HepG2 (cell line): Measurements from ENCODE around the gene GFY. TPM values are rescaled to one million over a fixed set of nuclear protein-coding genes. Genes with fewer than 3 reads are reported as not detected.
A peak's percentile ranks its signal among the peaks of the same experiment; 100 is the strongest.

ENCODE experiments used
- ADNP ChIP-seq: sonication (generic); formaldehyde crosslinking; IDR thresholded peaks from 2 replicates; pipeline ENCODE4 v1.4.0; 2020; ENCODE audit warnings: missing genetic modification reagents
- CCAR2 ChIP-seq: fragments of 200-400 bp; formaldehyde crosslinking; optimal IDR thresholded peaks from 2 replicates; pipeline ENCODE3; 2018; ENCODE audit warnings: low read depth, mild to moderate bottlenecking, low read length, moderate library complexity
- HOXA5 ChIP-seq: sonication (generic); formaldehyde crosslinking; IDR thresholded peaks from 2 replicates; pipeline ENCODE4 v1.4.0; 2020; ENCODE audit warnings: missing genetic modification reagents
- IKZF4 ChIP-seq: sonication (generic); formaldehyde crosslinking; IDR thresholded peaks from 2 replicates; pipeline ENCODE4 v1.5.1; 2020; ENCODE audit warnings: borderline replicate concordance, mild to moderate bottlenecking, low read depth, missing genetic modification reagents; ENCODE audit errors: not compliant biosample characterization
- JARID2 ChIP-seq: sonication (generic); formaldehyde crosslinking; IDR thresholded peaks from 2 replicates; pipeline ENCODE4 v1.8.1; 2023; ENCODE audit warnings: missing genetic modification reagents, inconsistent platforms; ENCODE audit not compliant: insufficient replicate concordance
- REPIN1 ChIP-seq: sonication (generic); formaldehyde crosslinking; IDR thresholded peaks from 2 replicates; pipeline ENCODE4 v1.8.0; 2022; ENCODE audit warnings: missing genetic modification reagents, low read depth, mild to moderate bottlenecking, borderline replicate concordance
- THYN1 ChIP-seq: sonication (generic); formaldehyde crosslinking; IDR thresholded peaks from 2 replicates; pipeline ENCODE4 v1.8.1; 2023; ENCODE audit warnings: low read depth, mild to moderate bottlenecking, moderate library complexity, missing genetic modification reagents, borderline replicate concordance
- ZNF180 ChIP-seq: sonication (generic); formaldehyde crosslinking; IDR thresholded peaks from 2 replicates; pipeline ENCODE4 v1.4.0; 2020; ENCODE audit warnings: low read depth, missing genetic modification reagents, borderline replicate concordance
- ZNF367 ChIP-seq: sonication (generic); formaldehyde crosslinking; IDR thresholded peaks from 2 replicates; pipeline ENCODE4 v1.4.0; 2020; ENCODE audit warnings: missing genetic modification reagents, borderline replicate concordance
- ZNF747 ChIP-seq: sonication (generic); formaldehyde crosslinking; IDR thresholded peaks from 2 replicates; pipeline ENCODE4 v1.8.1; 2023; ENCODE audit warnings: missing genetic modification reagents, mild to moderate bottlenecking, borderline replicate concordance
- ZNF841 ChIP-seq: sonication (generic); formaldehyde crosslinking; IDR thresholded peaks from 2 replicates; pipeline ENCODE4 v1.8.1; 2023; ENCODE audit warnings: missing genetic modification reagents, borderline replicate concordance
- ZSCAN12 ChIP-seq: sonication (generic); formaldehyde crosslinking; IDR thresholded peaks from 2 replicates; pipeline ENCODE4 v1.9.0; 2021; ENCODE audit warnings: mild to moderate bottlenecking, missing genetic modification reagents
- ZSCAN22 ChIP-seq: sonication (generic); formaldehyde crosslinking; IDR thresholded peaks from 2 replicates; pipeline ENCODE4 v1.4.0; 2020; ENCODE audit warnings: mild to moderate bottlenecking, missing genetic modification reagents
- polyA plus RNA-seq, 8 experiments: library from polyadenylated mRNA; depleted of rRNA in 3 of 8; stranded (reverse) in 7 of 8; unstranded in 1 of 8; fragments of >200 nt; fragmentation: Illumina TruSeq in 4 of 8; extraction: Trizol in 4 of 8; gene quantifications; 2 replicates each; pipeline versions ENCODE4 v1.2.1 to v1.2.3, GENCODE V29; 2011 to 2016; ENCODE audit warnings: low read depth in 4 of 8, missing spikeins in 1 of 8, mixed read lengths in 1 of 8; ENCODE audit not compliant: insufficient read depth in 1 of 8
- total RNA-seq, 5 experiments: library from RNA; depleted of rRNA; stranded (reverse); fragments of >200 nt; fragmentation: Illumina TruSeq; extraction: Trizol; gene quantifications; 2 replicates each; pipeline ENCODE4 v1.2.3, GENCODE V29; 2016; ENCODE audit warnings: low read depth in 1 of 5
- TF ChIP-seq, protein P1 (sequence below): sonication (generic); formaldehyde crosslinking; IDR thresholded peaks from 2 replicates; pipeline ENCODE4 v1.8.0; 2022; ENCODE audit warnings: mild to moderate bottlenecking, missing genetic modification reagents; ENCODE audit not compliant: insufficient replicate concordance
- TF ChIP-seq, protein P2 (sequence below): sonication (generic); formaldehyde crosslinking; IDR thresholded peaks from 2 replicates; pipeline ENCODE4 v1.4.0; 2020; ENCODE audit warnings: missing genetic modification reagents
- TF ChIP-seq, protein P3 (sequence below), 2 experiments: sonication (generic) in 1 of 2; formaldehyde crosslinking in 1 of 2; IDR thresholded peaks; 2 replicates each; pipeline versions ENCODE4 v1.4.0 to v1.6.1; 2016 to 2020; ENCODE audit warnings: borderline replicate concordance in 1 of 2, low read depth in 1 of 2, mild to moderate bottlenecking in 1 of 2, missing genetic modification reagents in 1 of 2

GFY gene
- total and polyA plus RNA-seq, 2 of the 13 experiments (the other 11 are each of a cell fraction or from before 2014, with no cell fraction given) = not detected

DNA sequence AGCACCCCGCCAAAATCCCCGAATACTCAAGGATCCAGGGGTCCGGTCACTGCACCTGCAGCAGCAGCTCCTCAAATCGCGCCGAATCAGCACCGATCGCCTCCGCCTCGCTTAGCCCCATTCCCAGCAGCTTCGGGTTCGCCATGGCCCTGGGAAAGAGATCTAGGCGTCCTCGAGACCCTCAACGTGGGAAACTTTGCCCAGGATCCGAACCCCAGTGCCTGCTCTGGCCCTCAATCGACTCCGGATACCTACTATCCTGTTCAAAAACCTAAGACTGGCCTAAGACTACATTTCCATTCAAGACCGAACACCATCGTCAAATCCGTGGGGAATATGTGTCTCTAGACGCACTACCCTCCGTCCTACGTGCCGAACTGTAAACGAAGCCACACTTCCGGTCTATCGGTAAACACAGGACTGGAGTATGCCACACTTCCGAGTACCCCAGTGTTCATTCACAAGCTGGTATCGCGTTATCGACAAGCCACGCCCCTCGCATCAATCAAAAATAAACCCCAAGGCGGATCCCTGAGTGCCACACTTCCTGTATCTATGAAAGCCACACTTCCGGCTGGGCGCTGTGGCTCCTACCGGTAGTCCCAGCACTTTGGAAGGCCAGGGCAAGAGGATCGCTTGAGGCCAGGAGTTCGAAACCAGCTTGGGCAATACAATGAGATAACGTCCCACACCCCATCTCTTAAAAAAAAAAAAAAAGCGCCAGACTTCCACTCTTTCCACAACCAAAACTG is 26.4 kb downstream of the GFY start, which contains the start of gene PIH1D1 (continued):
- no peak for TF ChIP-seq CCAR2
- no peak for TF ChIP-seq THYN1 (CRISPR knock-in tag)
- TF ChIP-seq ZSCAN12 (CRISPR knock-in tag) = no peak
- peak; percentile 47; the same call in 1 of the 2 replicates for TF ChIP-seq ZNF747
- TF ChIP-seq ZNF841 (CRISPR knock-in tag) = no peak
- TF ChIP-seq IKZF4 (CRISPR knock-in tag) = no peak
- TF ChIP-seq REPIN1 = peak; percentile 51; the same call in 1 of the 2 replicates
- TF ChIP-seq, protein P1, sequence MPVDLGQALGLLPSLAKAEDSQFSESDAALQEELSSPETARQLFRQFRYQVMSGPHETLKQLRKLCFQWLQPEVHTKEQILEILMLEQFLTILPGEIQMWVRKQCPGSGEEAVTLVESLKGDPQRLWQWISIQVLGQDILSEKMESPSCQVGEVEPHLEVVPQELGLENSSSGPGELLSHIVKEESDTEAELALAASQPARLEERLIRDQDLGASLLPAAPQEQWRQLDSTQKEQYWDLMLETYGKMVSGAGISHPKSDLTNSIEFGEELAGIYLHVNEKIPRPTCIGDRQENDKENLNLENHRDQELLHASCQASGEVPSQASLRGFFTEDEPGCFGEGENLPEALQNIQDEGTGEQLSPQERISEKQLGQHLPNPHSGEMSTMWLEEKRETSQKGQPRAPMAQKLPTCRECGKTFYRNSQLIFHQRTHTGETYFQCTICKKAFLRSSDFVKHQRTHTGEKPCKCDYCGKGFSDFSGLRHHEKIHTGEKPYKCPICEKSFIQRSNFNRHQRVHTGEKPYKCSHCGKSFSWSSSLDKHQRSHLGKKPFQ = peak; percentile 15
- TF ChIP-seq JARID2 (CRISPR knock-in tag) = no peak
- no peak for TF ChIP-seq ZNF180 (CRISPR knock-in tag)
- TF ChIP-seq, protein P2, sequence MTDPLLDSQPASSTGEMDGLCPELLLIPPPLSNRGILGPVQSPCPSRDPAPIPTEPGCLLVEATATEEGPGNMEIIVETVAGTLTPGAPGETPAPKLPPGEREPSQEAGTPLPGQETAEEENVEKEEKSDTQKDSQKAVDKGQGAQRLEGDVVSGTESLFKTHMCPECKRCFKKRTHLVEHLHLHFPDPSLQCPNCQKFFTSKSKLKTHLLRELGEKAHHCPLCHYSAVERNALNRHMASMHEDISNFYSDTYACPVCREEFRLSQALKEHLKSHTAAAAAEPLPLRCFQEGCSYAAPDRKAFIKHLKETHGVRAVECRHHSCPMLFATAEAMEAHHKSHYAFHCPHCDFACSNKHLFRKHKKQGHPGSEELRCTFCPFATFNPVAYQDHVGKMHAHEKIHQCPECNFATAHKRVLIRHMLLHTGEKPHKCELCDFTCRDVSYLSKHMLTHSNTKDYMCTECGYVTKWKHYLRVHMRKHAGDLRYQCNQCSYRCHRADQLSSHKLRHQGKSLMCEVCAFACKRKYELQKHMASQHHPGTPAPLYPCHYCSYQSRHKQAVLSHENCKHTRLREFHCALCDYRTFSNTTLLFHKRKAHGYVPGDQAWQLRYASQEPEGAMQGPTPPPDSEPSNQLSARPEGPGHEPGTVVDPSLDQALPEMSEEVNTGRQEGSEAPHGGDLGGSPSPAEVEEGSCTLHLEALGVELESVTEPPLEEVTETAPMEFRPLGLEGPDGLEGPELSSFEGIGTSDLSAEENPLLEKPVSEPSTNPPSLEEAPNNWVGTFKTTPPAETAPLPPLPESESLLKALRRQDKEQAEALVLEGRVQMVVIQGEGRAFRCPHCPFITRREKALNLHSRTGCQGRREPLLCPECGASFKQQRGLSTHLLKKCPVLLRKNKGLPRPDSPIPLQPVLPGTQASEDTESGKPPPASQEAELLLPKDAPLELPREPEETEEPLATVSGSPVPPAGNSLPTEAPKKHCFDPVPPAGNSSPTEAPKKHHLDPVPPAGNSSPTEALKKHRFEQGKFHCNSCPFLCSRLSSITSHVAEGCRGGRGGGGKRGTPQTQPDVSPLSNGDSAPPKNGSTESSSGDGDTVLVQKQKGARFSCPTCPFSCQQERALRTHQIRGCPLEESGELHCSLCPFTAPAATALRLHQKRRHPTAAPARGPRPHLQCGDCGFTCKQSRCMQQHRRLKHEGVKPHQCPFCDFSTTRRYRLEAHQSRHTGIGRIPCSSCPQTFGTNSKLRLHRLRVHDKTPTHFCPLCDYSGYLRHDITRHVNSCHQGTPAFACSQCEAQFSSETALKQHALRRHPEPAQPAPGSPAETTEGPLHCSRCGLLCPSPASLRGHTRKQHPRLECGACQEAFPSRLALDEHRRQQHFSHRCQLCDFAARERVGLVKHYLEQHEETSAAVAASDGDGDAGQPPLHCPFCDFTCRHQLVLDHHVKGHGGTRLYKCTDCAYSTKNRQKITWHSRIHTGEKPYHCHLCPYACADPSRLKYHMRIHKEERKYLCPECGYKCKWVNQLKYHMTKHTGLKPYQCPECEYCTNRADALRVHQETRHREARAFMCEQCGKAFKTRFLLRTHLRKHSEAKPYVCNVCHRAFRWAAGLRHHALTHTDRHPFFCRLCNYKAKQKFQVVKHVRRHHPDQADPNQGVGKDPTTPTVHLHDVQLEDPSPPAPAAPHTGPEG (CRISPR knock-in tag) = no peak
- TF ChIP-seq ZSCAN22 (CRISPR knock-in tag) = no peak
- TF ChIP-seq HOXA5 (CRISPR knock-in tag) = peak; percentile 53; the same call in 1 of the 2 replicates
- TF ChIP-seq, protein P3, sequence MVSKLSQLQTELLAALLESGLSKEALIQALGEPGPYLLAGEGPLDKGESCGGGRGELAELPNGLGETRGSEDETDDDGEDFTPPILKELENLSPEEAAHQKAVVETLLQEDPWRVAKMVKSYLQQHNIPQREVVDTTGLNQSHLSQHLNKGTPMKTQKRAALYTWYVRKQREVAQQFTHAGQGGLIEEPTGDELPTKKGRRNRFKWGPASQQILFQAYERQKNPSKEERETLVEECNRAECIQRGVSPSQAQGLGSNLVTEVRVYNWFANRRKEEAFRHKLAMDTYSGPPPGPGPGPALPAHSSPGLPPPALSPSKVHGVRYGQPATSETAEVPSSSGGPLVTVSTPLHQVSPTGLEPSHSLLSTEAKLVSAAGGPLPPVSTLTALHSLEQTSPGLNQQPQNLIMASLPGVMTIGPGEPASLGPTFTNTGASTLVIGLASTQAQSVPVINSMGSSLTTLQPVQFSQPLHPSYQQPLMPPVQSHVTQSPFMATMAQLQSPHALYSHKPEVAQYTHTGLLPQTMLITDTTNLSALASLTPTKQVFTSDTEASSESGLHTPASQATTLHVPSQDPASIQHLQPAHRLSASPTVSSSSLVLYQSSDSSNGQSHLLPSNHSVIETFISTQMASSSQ (IDR thresholded peaks at IDR 0.05; ENCODE audit: low read depth) = no peak
- TF ChIP-seq, protein P3 (CRISPR knock-in tag; IDR thresholded peaks at IDR 0.05; ENCODE audit: borderline replicate concordance) = no peak; the same call in 1 of the 2 replicates
- TF ChIP-seq ZNF367 (CRISPR knock-in tag) = no peak
- peak; percentile 85; the same call in 1 of the 2 replicates for TF ChIP-seq ADNP (CRISPR knock-in tag)
